Chondrocyte (in vitro differentiated cells): ENCODE data around the gene SHISA2. TPM values are rescaled to one million over a fixed set of nuclear protein-coding genes. Genes with fewer than 3 reads are reported as not detected.
A peak's percentile ranks its signal among the peaks of the same experiment; 100 is the strongest.

ENCODE experiments used
- DNase-seq: peaks from one replicate; pipeline ENCODE4 v3.0.0; 2021; ENCODE audit warnings: mixed read lengths, low spot score
- H3K27ac Mint-ChIP-seq: one replicate; pipeline ENCODE4 v1.8.0; 2021; ENCODE audit warnings: mild to moderate bottlenecking, moderate library complexity, mixed read lengths; ENCODE audit not compliant: unreplicated experiment
- H3K27me3 Mint-ChIP-seq: 2 replicates; pipeline ENCODE4 v1.8.0; 2021; ENCODE audit warnings: low read depth, mixed read lengths
- H3K36me3 Mint-ChIP-seq: 2 replicates; pipeline ENCODE4 v1.8.0; 2021; ENCODE audit warnings: low read depth, mixed read lengths
- H3K4me1 Mint-ChIP-seq: 2 replicates; pipeline ENCODE4 v1.8.0; 2021; ENCODE audit warnings: low read depth, mild to moderate bottlenecking, mixed read lengths
- H3K4me3 Mint-ChIP-seq: one replicate; pipeline ENCODE4 v1.8.0; 2021; ENCODE audit warnings: mild to moderate bottlenecking, moderate library complexity, mixed read lengths; ENCODE audit not compliant: unreplicated experiment
- H3K9me3 Mint-ChIP-seq: 2 replicates; pipeline ENCODE4 v1.8.0; 2021; ENCODE audit warnings: low read depth, mixed read lengths
- total RNA-seq: library from RNA; stranded (reverse); gene quantifications from 3 replicates; pipeline ENCODE4 v1.2.1, GENCODE V29; 2021
- TF ChIP-seq, protein P1 (sequence below): fragments of 200-600 bp; sonication (generic); IDR thresholded peaks from 2 replicates; pipeline ENCODE4 v1.5.0; 2021; ENCODE audit warnings: antibody characterized with exemption, mild to moderate bottlenecking, moderate library complexity

The SHISA2 gene
- total RNA-seq, 1 donor from 2014 or later = 113 TPM

- TF ChIP-seq, protein P1, sequence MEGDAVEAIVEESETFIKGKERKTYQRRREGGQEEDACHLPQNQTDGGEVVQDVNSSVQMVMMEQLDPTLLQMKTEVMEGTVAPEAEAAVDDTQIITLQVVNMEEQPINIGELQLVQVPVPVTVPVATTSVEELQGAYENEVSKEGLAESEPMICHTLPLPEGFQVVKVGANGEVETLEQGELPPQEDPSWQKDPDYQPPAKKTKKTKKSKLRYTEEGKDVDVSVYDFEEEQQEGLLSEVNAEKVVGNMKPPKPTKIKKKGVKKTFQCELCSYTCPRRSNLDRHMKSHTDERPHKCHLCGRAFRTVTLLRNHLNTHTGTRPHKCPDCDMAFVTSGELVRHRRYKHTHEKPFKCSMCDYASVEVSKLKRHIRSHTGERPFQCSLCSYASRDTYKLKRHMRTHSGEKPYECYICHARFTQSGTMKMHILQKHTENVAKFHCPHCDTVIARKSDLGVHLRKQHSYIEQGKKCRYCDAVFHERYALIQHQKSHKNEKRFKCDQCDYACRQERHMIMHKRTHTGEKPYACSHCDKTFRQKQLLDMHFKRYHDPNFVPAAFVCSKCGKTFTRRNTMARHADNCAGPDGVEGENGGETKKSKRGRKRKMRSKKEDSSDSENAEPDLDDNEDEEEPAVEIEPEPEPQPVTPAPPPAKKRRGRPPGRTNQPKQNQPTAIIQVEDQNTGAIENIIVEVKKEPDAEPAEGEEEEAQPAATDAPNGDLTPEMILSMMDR = no peak
- H3K27me3 Mint-ChIP-seq = no peaks in the 10 kb centered on the region
- H3K4me3 Mint-ChIP-seq = no peak overlapping the region
- no peak for DNase-seq
- peaks cover 13% of the 10 kb centered on the region for H3K4me1 Mint-ChIP-seq
- no peak overlapping the region for H3K27ac Mint-ChIP-seq
- H3K36me3 Mint-ChIP-seq = peaks cover 2% of the 10 kb centered on the region
- peaks cover 7% of the 10 kb centered on the region for H3K9me3 Mint-ChIP-seq
Measured at GRCh38 chr13:26030331-26030730, 21.5 kb downstream of the SHISA2 start.

DNA sequence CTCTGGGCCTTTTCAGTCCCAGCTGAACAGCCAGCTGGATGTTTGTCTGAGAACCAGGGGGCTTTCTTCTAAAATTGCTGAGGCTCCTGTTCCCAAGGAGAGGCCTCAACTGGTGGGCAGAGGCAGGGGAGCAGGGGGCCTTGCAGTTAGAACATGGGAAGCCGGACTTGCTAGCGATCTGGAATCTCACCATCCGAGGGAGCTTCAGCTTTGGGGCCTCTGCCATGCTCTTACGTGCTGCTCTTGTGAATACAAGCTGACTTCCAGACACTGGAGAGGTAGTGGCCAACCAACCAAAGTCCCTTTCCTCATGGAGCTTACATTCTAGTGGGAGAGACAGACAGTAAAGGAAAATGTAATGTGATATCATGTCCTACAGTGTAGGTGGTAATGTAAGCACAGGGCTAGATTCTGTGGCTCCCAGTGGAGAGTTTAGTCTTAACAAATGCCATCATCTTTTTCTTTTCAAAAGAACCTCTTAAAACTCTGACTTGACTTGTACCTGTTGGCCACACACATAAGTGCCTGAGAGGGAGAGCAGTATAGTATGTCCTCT lies 22.2 kb downstream of the SHISA2 start:
- H3K36me3 Mint-ChIP-seq = peaks cover 2% of the 10 kb centered on the region
- H3K9me3 Mint-ChIP-seq = peaks cover 7% of the 10 kb centered on the region
- H3K4me3 Mint-ChIP-seq = no peak overlapping the region
- H3K27ac Mint-ChIP-seq = no peak overlapping the region
- no peak for DNase-seq
- no peaks in the 10 kb centered on the region for H3K27me3 Mint-ChIP-seq
- peaks cover 19% of the 10 kb centered on the region for H3K4me1 Mint-ChIP-seq
- TF ChIP-seq, protein P1 = no peak

- DNase-seq = no peak
- Mint-ChIP-seq H3K9me3 (peaks cover 4% of the 10 kb centered on the region), H3K27ac (no peak overlapping the region), H3K36me3 (peaks cover 2% of the 10 kb centered on the region), H3K27me3 (no peaks in the 10 kb centered on the region), H3K4me3 (no peak overlapping the region), H3K4me1 (peaks cover 54% of the 10 kb centered on the region)
- TF ChIP-seq, protein P1 = no peak
Measured at GRCh38 chr13:26026211-26026610, 25.6 kb downstream of the SHISA2 start.

GRCh38 chr13:26025771-26026170 lies 26.0 kb downstream of the SHISA2 start:
- Mint-ChIP-seq H3K36me3 (peaks cover 1% of the 10 kb centered on the region), H3K4me3 (no peak overlapping the region), H3K4me1 (peaks cover 58% of the 10 kb centered on the region), H3K9me3 (peaks cover 3% of the 10 kb centered on the region), H3K27ac (no peak overlapping the region), H3K27me3 (no peaks in the 10 kb centered on the region)
- TF ChIP-seq, protein P1 = no peak
- no peak for DNase-seq

GRCh38 chr13:26025196-26025595 lies 26.6 kb downstream of the SHISA2 start:
- peaks cover 60% of the 10 kb centered on the region for H3K4me1 Mint-ChIP-seq
- H3K27me3 Mint-ChIP-seq = no peaks in the 10 kb centered on the region
- no peaks in the 10 kb centered on the region for H3K9me3 Mint-ChIP-seq
- H3K4me3 Mint-ChIP-seq = no peak overlapping the region
- peak overlapping the region; percentile 0 for H3K27ac Mint-ChIP-seq
- no peak for DNase-seq
- TF ChIP-seq, protein P1 = no peak
- no peaks in the 10 kb centered on the region for H3K36me3 Mint-ChIP-seq
